Stimulated activated CD4-positive, alpha-beta T cell treated with anti-CD3 and anti-CD28 coated beads, Interleukin-2, amount 100 ng/mL, for 48 hours (primary cell): ENCODE data around the gene OTOP2.
"Not testable (repeated sequence)": the region's sequence is repeated elsewhere in the genome, so short reads cannot be mapped to it uniquely, and the experiment has no call there.

Experiments
- DNase-seq, 2 donors: peaks; one replicate each; pipeline ENCODE4 v3.0.0-alpha.2; 2020

Gene OTOP2

DNA sequence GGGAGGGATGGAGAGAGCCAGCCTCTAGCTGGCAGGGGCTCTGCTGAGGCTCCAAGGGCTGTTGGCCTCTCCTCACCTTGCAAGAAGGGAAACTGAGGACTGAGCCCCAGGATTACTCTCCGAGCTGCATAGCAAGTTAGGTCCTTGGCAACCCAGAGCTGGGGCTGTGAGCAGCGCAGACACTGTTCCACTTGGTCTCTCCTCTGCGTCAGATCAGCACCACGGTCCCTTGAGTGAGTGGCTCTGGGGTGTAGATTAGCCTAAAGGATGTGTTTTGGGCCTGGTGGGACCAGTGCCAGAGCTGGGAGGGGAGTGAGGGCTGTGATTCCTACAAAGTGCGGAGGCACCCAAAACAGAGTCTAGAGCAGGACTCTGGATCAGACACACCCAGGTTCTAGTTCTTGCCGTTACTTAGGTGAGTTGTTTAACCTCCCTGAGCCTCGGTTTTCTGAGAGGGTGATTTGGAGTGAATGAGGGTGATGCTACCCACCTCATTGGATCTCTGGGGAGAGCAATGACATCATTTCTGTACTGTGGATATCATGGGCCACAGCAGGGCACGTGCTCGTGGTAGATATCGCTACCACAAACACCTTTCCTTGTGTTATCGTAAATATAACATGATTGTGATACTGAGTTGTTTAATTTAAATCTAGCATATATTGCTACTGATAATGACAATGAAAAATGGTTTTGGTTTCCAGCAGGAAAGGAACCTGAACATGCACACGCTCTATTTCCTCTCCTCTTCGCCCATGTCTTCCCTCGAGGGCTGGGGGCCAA lies 22.5 kb upstream of the OTOP2 start:
- no peak for DNase-seq

DNA sequence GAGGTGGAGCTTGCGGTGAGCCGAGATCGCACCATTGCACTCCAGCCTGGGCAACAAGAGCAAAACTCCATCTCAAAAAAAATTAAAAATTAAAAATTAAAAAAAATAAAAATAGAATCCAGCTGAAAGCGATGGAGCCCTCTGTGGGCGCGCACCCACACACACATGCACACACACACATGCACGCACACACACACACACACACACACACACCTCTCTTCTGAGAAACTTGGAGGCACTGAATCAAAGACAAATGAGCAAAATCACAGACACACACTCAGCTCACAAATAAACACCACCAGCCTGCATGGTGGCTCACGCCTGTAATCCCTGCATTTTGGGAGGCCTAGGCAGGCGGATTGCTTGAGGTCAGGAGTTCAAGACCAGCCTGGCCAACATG lies 21.0 kb upstream of the OTOP2 start:
- no peak for DNase-seq

DNA sequence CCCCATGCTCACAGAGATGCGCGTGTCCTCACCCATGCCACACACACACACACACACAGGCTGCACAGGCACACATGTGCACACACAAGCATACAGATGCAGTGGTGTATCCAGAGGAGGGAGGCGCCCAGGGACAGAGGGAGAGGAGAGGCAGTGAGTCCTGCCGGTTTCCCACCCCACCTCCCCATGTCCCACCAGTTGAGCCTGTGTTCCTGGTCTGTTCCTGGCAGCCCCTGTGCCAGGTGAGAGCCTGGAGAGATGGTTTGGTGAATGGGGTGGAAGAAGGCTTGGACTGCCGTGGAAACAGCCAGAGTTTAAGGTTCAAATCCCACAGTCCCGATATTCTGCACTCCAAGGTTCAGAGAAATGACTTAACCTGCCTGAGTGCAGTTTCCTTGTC lies 20.4 kb upstream of the OTOP2 start:
- DNase-seq, result no peak

DNA sequence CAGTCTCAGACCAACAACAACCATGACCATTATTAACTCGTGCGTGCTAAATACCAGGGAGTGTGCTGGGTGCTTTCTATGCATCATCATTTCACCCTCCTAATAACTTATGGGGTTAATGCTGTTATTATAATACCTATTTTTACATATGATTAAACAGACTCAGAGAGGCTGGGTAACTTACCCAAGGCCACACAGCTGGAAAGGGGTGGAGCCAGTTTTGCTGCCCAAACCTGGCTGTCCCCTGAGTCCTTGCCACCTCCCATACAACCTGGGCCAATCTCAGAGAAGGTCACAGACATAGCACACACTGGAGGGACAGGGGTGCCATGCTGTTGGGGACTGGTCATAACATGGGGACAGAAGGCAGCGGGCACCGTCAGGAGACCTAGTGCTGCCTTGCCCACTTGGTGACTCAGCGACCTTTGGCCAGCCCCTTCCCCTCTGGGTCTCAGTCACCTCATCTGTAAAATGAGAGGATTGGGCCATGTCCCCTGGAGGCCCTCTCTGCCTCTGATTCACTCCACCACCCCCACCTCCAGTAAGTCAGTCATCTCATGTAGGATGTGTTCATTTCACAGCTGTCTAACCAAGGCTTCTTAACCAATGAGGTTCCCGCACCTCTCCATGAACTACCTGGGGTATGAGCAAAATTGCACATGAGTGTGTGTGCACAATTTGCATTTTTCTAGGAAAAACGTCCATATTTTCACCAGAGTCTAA lies 19.2 kb upstream of the OTOP2 start:
- DNase-seq, result no peak

DNA sequence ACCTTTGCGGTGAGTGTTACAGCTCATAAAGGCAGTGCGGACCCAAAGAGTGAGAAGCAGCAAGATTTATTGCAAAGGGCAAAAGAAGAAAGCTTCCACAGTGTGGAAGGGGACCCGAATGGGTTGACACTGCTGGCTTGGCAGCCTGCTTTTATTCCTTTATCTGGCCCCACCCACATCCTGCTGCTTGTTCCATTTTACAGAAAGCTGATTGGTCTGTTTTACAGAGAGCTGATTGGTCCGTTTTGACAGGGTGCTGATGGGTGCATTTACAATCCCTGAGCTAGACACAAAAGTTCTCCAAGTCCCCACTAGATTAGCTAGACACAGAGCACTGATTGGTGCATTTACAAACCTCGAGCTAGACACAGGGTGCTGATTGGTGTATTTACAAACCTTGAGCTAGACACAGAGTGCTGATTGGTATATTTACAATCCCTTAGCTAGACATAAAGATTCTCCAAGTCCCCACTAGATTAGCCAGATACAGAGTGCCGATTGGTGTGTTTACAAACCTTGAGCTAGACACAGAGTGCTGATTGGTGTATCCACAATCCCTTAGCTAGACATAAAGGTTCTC lies 17.8 kb upstream of the OTOP2 start:
- not testable (repeated sequence) for DNase-seq

DNA sequence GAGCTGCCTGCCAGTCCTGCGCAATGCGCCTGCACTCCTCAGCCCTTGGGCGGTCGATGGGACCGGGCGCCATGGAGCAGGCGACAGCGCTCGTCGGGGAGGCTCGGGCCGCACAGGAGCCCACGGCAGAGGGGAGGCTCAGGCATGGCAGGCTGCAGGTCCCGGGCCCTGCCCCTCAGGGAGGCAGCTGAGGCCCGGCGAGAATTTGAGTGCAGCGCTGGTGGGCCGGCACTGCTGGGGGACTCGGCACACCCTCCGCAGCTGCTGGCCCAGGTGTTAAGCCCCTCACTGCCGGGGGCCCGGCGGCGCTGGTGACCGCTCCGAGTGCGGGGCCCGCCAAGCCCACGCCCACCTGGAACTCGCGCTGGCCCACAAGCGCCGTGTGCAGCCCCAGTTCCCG lies 17.1 kb upstream of the OTOP2 start:
- no peak for DNase-seq

DNA sequence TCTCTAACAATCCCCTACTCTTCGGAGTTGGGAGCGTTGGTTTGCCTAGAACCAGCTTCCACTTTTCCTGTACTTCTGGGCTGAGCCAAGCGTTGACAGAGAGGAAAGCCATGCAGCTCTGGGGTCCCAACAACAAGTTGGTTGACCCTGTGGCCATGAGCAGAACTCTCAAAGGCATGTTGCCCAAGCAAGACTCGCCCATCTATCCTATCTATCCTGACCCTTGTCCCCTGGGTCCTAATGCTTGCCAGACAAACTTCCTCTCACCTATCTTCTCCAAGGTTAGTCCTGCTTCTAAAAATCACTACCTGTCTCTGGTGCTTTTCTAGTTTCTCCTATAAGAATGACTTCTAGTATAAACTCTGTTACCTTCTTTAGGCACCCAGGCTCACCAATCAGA lies 15.0 kb upstream of the OTOP2 start:
- not testable (repeated sequence) for DNase-seq

DNA sequence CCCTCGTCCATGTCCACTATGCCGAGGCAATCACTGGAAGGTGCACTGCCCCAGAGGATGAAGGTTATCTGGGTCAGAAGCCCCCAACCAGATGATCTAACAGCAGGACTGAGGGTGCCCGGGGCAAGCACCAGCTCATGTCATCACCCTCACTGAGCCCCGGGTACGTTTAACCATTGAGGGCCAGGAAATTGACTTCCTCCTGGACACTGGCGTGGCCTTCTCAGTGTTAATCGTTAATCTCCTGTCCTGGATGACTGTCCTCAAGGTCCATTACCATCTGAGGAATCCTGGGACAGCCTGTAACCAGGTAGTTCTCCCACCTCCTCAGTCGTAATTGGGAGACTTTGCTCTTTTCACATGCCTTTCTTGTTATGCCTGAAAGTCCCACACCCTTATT lies 12.7 kb upstream of the OTOP2 start:
- DNase-seq, result not testable (repeated sequence)

DNA sequence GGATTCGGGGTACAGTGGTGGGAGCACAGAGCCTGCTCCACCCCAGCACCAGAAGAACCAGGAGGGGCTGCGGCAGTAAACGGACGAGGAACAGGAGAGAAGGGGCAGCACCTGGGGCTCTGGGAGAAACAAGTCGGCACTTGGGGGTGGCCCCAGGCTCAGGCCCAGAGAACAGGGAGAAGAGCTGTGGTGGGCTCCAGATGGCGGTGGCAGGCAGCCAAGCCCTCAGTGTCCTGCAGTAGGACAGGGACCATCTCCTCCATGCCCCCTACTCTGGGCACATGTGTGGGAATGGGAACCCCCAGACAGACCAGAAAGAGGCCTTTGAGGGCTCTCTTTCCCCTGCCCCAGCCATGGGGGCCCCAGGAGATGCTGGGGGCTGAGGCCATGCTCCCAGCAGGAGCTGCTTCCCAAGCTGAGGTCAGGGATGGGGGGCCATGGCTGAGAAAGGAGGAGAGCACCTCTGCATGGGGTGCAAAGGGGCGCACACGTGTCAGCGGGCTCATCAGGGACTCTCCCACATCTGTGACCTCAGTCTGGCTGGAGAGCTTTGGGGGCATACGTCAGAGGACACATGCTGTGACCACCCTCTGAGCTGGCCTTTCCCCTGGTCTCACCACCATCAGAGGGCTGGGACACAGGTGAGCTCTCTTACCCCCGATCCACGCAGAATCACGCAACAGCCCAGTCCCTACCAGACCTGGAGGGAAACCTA lies 7.8 kb upstream of the OTOP2 start:
- DNase-seq, result no peak

DNA sequence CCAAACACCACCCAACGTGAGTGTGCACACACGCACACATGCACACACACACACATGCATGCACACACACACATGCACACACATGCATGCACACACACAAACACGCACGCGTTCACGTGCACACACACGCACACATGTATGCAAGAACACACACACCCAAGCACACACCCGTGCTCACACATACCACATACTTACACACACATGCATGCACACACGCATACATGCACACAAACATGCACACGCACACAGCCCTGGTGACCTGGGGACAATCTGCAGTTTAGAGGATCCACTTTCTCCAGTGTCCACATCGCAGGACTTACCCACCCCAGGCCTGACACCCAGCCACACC lies 7.2 kb upstream of the OTOP2 start:
- no peak for DNase-seq

DNA sequence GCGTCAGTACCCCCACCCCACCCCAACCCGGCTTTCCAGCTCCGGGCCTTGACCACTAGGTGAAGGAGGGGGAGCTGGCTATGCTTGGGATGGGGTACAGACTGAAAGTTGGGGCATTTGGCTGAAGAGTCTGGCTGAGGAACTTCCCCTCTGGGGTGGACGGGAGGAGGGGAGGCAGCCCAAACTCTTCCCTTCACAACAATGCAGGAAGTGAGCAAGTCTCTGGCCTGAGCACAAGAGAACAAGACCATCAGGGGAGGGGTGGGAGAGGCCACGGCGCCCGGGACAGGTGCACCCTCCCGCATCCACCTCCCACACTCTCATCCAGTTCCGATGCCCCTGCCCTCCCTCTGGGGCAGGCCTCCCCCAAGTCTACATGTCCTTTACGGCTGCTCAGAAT lies 6.6 kb upstream of the OTOP2 start:
- no peak for DNase-seq

DNA sequence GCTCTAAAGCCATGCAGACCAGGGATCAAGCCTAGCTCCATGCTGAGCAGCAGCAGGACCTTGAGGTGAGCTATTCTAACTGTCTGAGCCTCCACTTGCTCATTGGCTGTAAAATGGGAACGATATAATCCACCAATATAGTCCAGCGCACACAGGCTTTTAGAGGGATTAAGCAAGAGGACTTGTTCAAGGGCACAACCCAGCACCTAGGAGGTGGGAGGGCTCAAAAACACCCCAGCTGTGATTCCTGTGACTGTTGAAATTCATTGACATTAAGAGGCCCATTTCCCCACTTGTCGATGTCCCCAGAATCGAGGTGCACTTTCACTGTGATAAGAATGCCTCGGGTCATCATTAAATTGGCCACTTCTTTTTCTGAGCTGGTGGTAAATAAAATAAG lies 5.2 kb upstream of the OTOP2 start:
- no peak for DNase-seq

DNA sequence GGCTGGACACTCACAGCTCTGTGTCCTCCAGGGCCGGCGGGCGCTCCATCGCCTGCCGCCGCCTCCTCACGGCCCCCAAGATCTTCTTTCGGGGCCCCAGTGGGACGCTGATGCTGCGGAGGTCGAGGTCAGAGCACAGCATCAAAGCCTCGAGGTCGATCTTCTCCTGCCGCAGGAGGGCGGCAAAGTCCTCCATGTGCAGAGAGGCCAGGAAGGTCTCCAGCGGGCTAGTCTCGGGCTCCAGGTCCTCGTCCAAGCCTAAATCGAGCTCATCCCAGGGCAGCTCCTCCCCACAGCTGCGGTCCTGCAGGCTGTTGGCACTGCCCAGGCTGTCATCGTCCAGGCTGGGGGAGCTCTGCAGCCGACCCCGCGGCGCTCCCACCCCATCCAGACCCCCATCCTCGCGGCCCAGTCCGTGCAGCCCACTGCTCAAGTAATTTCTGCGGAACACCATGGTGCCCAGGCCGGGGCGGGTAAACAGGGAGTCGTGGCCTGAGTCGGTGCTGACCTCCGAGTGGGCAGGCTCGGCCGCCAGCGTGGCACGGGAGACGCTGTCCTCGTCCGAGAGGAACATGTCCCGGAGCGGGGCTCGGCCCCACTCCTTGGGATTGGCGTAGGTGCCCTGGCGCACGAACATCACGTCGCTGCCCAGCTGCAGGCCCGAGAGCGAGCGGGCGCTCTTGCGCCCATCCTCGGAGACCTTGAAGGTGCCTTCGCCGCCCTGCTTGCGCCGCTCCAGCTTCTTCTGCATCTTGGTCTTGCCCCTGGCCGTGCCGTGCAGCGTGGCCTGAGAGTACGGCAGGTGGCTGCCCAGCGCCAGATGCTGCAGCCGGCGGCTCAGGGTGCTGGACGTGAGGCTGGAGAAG lies 4.4 kb upstream of the OTOP2 start:
- no peak for DNase-seq

DNA sequence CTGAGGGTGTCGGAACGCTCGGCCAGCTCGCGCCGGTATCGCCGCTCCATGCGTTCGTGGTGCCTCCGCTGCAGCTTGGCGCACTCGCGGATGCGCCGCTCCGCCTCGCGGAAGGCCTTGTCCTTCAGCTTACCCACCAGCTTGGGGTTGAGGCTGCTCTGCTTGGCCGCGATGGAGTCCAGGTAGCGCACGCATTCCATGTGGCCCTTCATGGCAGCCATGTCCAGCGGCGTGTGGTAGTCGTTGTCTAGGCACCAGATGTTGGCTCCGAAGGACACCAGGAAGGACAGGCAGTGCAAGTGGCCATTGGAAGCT lies 3.8 kb upstream of the OTOP2 start:
- DNase-seq, result no peak

DNA sequence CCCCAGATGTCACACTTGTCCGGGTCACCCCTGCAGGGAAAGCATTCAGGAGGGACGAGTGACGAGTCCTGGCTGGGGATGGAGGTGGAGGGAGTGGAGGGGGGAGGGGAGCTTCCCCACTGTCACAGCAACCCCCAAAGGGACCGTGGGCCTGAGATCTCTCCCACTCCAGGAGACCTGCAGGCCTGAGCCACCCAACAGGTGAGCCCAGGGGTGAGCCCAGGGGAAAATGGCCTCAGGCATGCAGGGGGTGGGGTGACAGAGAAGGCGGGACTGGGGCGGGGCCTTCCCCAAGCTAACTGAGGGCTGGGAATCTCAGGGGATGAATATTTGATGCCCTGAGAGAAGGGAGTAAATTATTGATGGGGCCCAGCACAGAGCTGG lies 3.4 kb upstream of the OTOP2 start:
- no peak for DNase-seq

DNA sequence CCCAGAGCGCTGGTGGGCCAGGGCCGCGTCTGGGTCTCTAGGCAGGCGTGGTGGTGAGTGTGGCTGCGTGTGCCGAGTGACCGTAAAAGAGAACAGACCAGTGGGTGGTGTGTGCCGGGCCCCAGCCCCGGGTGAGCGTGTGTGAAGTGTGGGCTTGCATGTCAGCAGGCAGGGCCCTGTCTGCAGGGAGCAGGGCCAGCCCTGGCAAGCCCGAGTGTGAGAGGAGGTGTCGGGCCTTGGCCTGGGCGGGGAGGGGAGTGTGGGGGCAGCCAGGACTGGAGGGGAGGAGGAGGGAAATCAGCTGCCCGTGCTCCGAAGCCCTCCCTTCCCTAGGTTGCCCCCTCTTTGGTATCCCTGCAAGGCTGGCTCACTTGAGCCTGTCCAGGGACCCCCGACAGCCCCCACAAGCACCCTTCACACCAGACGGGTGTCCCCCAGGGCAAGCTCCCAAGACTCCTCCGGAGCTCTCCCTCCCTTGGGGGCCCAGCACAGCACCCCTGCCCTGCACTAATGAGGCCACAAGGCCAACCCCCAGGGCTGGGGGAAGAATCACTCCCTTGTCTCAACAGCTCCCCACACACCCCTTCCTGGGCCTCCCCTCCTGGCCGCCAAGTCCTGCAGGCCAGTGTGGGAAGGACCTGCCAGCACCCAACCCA lies 2.9 kb upstream of the OTOP2 start:
- DNase-seq, result no peak

DNA sequence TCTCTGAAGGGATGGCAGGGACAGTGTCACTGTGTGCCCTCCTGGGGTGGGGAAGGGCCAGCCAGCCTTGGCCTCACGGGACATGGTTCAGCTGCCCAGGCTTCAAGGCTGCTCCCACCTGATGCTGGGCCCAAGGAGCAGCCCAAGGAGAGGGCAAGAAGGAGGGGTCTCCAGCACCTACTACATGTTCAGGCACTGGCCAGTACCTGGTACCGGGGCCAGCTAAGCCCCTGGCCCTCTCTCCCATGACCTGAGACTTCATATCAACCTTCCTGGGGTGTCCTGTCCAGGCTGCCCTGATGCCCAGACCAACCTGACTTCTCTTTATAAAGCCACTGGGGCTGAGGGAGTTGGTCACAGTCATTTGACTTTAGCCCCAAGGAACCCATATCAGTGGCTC lies 2.3 kb upstream of the OTOP2 start:
- no peak for DNase-seq

DNA sequence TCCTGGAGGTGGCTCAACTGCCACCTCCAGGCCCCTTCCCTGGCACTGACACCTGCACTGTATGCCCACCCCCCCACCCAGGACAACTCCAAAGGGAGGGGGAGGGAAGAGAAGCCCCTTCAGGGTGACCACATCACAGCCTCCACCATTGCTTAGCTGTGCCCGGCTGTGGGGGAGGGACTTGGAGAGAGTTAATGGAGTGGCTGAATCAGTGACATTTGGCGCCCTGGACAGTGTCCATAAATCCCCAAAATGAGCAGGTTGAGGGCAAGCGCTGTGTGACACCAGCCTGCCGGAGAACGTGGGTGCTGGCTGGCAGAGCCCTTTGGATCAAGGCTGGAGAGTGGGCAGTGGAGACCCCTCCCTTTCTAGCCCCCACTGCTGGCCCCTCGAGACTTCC lies 1.9 kb upstream of the OTOP2 start:
- DNase-seq, result no peak

DNA sequence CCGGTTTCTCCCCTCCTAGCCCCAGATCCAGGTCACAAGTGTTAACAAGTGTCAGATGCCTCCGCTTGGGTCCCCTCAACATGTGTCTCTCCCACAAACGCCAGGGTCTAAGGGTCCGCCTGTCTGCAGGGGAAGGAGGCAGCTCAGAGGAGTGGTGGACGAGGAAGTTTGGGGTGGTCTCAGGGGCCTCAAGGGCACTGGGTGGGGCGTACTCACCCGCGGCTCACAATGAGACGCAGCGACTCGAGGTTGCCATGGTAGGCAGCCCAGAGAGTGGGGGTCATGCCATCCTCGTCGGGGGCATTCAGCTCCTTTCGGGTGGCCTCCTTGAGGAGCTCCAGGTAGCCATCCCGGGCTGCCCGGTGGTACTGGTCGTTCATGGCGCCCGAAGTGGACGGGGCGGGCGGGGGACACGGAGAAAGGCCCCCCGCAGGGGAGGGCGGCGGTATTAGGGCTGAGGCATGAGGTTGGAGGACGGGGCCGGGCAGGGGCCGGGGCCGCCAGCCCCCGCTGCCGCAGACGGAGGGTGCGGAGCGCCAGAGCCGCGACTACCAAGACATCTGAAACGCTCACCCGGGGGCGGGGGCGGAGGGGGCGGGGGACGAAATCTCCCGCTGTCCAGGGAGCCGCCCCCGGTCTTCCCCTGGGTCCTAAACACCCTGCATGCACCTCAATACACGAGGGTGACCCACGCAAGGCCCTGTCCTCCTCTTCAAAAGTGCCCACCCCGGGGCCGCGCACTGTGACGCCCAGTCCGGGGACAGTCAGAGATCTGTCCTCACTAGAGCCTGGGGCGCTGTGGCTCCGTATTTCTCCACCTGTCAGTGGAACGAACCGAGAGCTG lies 1.2 kb upstream of the OTOP2 start, which contains the start of gene USH1G:
USH1G (minus strand) TSS at position 562 of the 844 bp plus-strand sequence; CDS start at position 380, 182 bp downstream.
- peak in 1 of 2 donors; percentile 19 for DNase-seq

DNA sequence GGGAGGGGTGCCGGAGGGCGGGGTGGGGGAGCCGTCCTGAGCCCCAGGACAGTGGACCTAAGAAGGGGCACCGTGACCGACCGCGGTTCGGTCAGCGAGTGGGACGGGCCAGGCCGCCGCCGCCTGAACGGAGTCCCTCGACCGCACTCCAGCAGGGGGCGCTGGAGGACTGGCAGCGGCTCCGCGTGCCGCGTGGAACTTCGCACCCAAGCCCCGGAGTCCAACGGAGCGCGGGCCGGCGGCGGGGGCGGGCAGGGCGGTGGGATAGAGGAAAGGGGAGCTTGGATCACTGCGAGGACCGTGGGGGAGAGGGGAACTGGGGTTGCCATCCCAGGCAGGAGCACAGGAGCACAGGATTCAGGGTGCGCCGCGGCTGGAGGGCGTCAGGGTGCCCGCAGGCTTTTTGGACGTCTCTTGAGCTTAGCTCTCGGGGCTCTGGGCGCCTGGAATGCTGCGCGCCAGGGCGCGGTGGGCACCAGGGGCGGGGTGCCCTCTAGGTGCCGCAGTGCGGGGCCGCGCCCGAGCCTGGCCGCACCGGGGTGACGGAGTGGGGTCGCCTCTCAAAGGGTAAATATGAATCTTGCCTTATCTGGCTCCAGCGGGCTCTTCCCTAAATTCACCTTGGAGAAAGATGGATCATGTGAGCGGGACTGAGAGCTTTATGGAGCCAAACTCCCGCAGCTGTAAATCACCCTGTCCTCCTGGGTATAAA lies 379 bp upstream of the OTOP2 start:
- peak; percentile 76 to 84 for DNase-seq

DNA sequence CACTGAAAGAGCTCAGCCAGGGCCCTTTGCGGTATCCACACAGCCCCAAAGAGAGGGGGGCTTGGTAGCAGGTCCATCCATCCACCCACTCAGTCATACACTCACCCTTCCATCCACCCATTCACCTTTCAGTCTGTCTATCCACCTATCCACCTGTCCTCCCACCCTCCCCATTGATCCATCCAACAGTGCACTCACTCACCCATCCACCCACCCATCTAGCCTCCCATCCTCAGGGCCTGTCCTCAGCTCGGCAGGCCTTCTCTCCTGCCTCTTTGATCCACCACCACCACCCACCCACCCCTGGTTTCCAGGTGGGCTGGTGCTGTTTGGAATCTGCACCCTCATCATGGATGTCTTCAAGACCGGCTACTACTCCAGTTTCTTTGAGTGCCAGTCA lies 1.2 kb downstream of the OTOP2 start:
- DNase-seq, result no peak
